Measurements from ENCODE around the gene ZNF407.
A peak's percentile ranks its signal among the peaks of the same experiment; 100 is the strongest.

ZNF407 gene

GRCh38 chr18:75063615-75064512 lies 466.2 kb downstream of the ZNF407 start:
- DNase-seq: no peak

GRCh38 chr18:75064513-75064905 lies 466.8 kb downstream of the ZNF407 start:
- no peak for DNase-seq

DNA sequence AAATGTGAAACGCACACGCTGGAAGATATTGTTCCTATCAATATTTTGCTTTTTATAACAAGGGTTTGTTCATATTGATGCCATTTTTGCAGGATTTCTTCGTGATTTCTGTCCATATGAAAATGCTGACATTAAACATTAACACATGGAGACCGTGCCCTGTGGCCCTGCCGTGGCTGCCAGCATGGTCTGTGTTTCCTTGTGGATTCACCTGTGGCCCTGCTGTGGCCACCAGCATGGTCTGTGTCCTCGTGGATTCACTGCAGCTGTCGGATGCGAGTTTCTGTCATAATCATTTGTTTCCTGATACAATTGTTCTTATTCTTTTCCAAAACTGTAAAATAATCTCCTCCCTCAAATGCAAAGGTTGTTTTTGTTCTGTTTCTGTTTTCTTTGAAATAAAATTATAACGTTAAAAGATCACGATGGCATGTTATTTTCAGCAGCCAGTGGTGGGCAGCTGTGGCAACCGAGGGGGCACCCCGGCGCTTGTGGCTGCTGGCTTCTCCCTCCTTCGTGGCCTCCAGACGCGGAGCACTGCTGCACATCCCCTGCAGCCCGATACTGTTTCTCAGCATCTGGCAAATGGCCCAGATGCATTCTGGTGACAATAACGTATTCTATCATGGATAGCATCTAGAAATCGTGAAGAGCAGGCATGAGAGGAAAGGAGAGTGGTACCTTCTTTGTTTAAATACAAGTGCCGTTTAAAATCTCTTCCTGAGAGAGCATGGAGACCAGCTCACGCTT lies 467.8 kb downstream of the ZNF407 start:
- DNase-seq: no peak

DNA sequence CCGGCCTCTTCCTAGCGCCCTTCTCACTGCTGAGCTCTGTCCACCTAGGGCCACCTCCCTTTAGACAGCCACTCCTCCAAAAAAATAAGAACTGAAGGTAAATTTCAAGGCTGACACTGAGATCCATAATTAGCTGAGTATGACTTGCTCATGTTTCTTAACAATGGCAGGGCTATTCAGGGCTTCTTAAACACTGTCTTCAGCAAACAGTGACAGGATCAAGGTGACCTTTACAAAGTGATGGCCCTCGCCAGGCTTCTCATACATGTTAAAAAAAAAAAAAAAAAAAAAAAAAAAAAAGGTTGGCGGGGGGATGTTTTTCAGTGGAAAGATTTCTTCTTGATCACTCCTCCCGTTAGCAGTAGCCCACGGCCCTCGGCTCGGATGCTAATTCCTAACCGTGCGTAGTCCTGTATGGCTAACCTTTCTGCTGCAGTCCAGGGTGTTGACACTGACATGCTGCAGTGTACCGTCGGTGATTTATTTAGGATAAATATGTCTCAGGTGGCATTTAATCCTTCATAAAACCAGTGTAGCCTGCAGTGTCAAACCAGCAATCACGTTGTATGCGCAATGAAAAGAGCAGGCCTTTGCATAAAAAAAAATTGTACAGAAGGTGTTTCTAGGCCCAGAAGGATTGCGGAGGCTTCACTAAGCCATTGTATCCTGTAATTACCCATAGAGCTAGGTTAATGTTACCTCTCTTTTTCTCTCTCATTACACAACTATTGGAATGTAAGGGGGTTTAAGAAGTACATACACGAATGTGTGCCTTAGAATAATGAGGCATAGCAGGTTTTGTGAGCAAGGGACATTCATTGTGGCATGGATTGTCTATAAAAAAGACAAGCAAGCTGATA lies 468.6 kb downstream of the ZNF407 start:
- DNase-seq: no peak

DNA sequence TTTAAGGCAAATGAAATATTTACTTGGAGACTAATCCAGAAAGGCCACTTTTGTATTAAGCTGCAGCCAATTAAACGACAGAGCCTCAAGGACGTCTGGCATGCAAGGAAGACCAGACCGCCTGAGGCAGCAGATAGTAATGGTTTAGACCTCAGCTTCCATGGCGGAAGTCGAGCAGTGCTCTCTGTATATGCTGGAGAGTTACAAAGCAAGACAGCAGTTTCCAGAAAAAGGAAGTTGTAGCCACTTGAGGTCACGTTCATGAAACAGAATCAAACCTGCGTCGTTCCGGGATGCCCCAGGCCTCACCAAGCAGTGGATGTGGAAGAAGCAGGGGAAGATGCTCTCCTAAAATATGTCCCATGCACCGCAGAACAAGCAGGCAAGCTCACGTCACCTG lies 469.3 kb downstream of the ZNF407 start:
- no peak for DNase-seq

- no peak for DNase-seq
Observed at GRCh38 chr18:75067996-75068645, 470.5 kb downstream of the ZNF407 start.

DNA sequence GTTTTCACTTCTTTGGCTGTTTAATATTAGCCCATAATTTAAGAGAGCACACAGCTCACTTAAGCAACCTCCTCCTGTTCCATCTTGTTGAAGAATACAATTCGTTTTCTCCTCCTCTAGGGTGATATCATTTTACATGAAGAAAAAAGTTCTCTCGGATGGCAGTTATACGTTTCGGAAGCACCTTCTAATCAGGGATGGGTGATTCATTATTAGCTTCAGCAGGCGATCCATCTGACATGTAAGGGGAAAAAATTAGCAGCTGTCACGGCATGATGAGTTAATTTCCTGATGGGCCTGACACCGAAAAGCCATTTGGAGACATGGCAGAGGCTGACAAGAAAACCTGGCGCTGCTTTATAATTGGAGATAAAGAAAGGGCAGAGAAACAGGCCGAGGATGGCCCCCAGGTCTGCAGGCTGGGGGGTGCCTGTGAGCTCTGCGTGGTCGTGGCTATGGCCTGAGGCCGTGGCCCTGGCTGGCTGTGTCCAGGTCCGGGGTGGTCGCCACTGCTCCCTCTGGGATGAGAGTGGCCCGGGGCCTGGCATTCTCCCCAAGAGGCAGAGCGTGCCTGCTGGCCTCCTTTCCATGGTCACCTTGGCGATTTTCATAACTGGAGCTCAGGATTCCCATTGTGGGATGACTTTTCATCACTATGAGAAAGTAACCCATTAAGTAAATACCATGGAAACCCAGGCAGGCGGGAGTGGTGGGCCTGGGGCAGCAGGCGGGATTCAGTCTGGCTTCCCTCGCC lies 471.2 kb downstream of the ZNF407 start:
- DNase-seq: no peak

DNA sequence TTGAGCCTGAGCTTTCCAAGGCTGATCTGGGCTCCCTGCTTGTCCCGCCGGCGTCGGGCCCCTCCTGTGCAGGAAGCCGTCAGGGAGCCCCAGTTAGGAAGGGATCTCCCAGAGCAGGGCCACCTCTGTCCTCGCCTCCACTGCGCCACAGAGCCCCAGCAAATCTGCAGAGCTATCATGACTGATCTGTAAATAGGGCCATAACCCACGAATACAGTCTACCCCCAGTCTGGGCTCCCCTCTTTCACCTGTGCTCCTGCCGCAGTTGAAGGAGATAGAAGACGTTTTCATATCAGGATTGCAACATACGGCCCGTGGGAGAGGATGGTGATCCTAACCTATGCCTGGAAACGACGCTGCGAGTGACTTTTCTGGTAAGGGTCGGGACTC lies 472.6 kb downstream of the ZNF407 start:
- DNase-seq: no peak

- peak; percentile 14 for DNase-seq
Observed at GRCh38 chr18:75070625-75071483, 473.2 kb downstream of the ZNF407 start.

- no peak for DNase-seq
Observed at GRCh38 chr18:75071484-75071785, 473.8 kb downstream of the ZNF407 start.

DNA sequence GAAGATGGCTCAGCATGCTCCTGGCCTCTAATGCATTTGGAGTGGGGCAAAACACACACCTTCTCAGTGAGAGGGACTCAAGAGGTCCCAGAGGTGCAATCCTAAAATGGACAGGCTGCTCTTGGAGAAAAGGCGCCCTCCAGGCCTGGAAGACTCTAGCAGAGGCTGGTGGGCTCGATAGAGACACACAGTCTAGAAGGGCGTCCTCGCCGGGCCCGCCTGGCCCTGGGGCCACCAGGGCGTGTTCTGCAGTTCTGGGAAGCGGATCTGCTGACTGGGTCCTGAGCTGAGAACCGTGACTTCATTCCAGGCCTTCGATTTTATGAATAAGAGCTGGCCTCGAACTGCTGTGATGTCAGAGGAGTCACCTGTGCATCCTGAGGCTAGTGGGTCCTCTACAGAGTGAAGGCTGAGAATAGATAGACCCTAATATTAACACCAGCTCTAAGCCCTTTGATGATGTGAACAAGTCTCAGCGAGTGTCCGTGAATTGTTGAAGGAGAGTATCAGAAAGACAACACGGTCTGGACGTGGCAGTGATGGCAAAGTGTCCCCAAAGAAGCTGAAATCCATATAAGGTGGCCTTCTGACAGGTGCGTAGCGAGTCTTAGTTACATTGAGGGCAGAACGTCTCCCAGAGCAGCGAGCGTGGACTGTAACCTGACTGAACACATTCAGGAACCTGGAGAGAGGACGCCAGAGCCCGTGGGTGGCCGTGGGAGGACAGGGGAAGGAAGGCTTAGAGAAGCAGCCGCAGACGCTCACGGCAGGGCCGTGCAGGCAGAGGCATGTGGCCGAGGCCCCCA lies 474.4 kb downstream of the ZNF407 start:
- DNase-seq: no peak

DNA sequence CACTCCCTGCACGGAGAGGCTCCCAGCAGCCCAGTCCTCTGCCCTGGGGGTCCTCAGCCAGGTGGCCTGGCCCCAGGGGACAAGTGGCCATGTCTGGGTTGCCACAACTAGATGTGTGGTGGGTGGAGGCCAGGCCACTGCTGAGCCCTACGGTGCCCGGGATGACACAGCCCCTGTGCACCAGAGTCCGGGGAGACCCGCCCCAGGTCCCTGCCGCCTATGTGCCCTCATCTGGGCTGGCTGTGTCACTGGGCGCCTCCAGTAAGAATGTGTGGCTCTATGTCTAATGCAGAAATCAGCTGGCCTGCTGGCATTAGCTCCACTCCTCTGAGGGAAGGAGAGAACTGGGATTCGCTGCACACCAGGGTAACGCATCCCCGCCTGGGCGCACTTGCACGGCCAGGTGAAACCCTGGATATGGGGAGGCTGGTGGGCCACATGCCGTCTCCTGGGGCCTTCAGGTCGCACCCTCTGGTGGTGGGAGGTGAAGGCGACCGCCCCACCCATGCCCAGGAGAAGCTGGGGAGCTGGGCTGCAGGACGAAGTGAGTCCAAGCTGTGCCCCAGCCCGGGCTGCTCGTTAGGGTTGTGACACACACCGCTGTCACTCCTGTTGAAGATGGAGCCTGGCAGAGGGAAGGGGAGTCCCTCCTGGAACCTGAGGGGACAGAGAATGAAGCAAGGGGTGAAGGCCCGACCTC lies 475.2 kb downstream of the ZNF407 start:
- DNase-seq: no peak

DNA sequence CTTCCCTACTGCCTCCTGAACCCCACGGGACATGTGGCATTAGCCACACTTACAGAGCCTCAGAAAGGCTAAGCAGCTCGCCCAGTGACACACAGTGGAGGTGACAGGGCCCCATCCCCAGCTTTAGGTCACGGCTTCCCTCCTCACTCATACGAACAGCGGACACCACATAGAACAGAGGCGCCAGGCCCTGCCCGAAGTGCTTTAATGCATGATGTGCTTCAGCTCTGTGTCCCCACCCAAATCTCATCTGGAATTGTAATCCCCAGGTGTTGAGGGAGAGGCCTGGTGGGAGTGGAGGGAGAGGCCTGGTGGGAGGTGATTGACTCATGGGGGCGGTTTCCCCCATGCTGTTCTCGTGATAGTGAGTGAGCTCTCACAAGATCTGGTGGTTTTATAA lies 476.0 kb downstream of the ZNF407 start:
- no peak for DNase-seq

- DNase-seq: no peak
Observed at GRCh38 chr18:75074196-75075015, 476.7 kb downstream of the ZNF407 start.

- DNase-seq: no peak
Observed at GRCh38 chr18:75075016-75075305, 477.3 kb downstream of the ZNF407 start.

GRCh38 chr18:75075429-75075841 lies 477.8 kb downstream of the ZNF407 start:
- no peak for DNase-seq

DNA sequence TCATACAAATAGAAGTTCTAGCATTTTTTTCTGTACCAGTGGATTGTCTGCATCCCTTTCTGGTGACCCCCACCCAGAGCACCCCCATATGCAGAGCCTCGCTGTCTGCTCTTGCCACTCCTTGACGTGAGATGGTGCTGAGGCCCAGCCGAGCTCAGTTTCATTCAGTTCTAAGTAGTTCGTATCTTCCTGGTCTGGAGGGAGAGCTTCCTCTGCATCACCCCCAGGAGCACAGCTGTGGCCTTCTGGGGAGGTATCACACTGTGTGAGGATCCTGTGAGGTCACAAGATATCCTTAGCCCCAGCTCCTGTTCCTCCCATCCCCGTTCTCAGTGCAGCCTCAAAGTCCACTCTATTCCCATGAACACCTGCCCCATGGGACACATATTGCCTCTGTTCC lies 478.6 kb downstream of the ZNF407 start:
- no peak for DNase-seq

GRCh38 chr18:75081486-75081885 lies 483.8 kb downstream of the ZNF407 start:
- no peak for DNase-seq

- no peak for DNase-seq
Observed at GRCh38 chr18:75083131-75083530, 485.5 kb downstream of the ZNF407 start.

All from NCI-H526 treated with DMSO at 0.1 percent for 48 hours (cell line).